Naive thymus-derived CD8-positive, alpha-beta T cell (primary cell): Measurements from ENCODE around the gene AMIGO1. TPM values are rescaled to one million over a fixed set of nuclear protein-coding genes. Genes with fewer than 3 reads are reported as not detected.
A peak's percentile ranks its signal among the peaks of the same experiment; 100 is the strongest.

Experiments
- ATAC-seq, 2 donors: fragments of 150-1000 bp; cut with Tn5 transposase in 1 of 2; sonication (Bioruptor Pico), chemical (Tn5 transposase) in 1 of 2; 1 replicate in 1 of 2; 2 replicates in 1 of 2; pipeline ENCODE4 v1.10.0; 2021; ENCODE audit warnings: mild to moderate bottlenecking in 2 of 2, moderate library complexity in 2 of 2
- POLR2A ChIA-PET: fragments of 350-600 bp; sonication (Branson Sonifier 250); formaldehyde crosslinking; loops from one replicate; lab custom pipeline; 2021; ENCODE audit warnings: antibody characterized with exemption; lab: Charles Lee
- DNase-seq, 10 donors: peaks; one replicate each; pipeline versions ENCODE4 v3.0.0 to v3.0.0-alpha.2; 2020 to 2022
- H3K27ac Mint-ChIP-seq, 10 donors: one replicate each; pipeline ENCODE4 v1.8.0; 2020 to 2022; ENCODE audit warnings: mild to moderate bottlenecking in 10 of 10, mixed read lengths in 10 of 10, moderate library complexity in 4 of 10, inconsistent platforms in 1 of 10
- H3K27me3 Mint-ChIP-seq, 5 donors: one replicate each; pipeline ENCODE4 v1.8.0; 2021 to 2022; ENCODE audit warnings: mixed read lengths in 5 of 5
- H3K36me3 Mint-ChIP-seq, 3 donors: one replicate each; pipeline ENCODE4 v1.8.0; 2020 to 2022; ENCODE audit warnings: mixed read lengths in 3 of 3, mild to moderate bottlenecking in 2 of 3, inconsistent platforms in 1 of 3
- H3K4me1 Mint-ChIP-seq, 4 donors: one replicate each; pipeline ENCODE4 v1.8.0; 2021 to 2022; ENCODE audit warnings: mixed read lengths in 4 of 4
- H3K4me3 Mint-ChIP-seq, 10 donors: one replicate each; pipeline ENCODE4 v1.8.0; 2020 to 2022; ENCODE audit warnings: mild to moderate bottlenecking in 10 of 10, mixed read lengths in 10 of 10, moderate library complexity in 6 of 10, inconsistent platforms in 1 of 10
- H3K9me3 Mint-ChIP-seq, 9 donors: one replicate each; pipeline ENCODE4 v1.8.0; 2020 to 2022; ENCODE audit warnings: mixed read lengths in 9 of 9, mild to moderate bottlenecking in 3 of 9, inconsistent platforms in 1 of 9, moderate library complexity in 1 of 9
- polyA plus RNA-seq, 3 donors: library from polyadenylated mRNA; unstranded; fragments of 300-500 nt; fragmentation: Illumina TruSeq; gene quantifications; one replicate each; pipeline ENCODE4 v1.2.3, GENCODE V29; 2021
- total RNA-seq, 8 experiments: library from RNA in 2 of 8; stranded (reverse) in 2 of 8; gene quantifications; one replicate each; pipeline ENCODE4 v1.2.3 and lab custom pipeline; 2021 to 2026

AMIGO1 gene
- total and polyA plus RNA-seq, 5 experiments from 2014 or later = 17.8 to 42.2 (median 32.8) TPM

GRCh38 chr1:109499081-109499480 lies 10.4 kb downstream of the AMIGO1 start:
- Mint-ChIP-seq H3K4me3 (peak overlapping the region; percentile 45 to 96 (median 84)), H3K27ac (peak overlapping the region; percentile 92 to 99 (median 98)), H3K9me3 (no peaks in the 10 kb centered on the region), H3K36me3 (peaks cover 0 to 36% (median 7%) of the 10 kb centered on the region in 3 donors), H3K27me3 (no peaks in the 10 kb centered on the region), H3K4me1 (peaks cover 45 to 94% (median 91%) of the 10 kb centered on the region in 4 donors)
- DNase-seq (no peak), ATAC-seq (no peak)
- POLR2A ChIA-PET = interaction anchor here (0.6 to 22.6 kb wide), 9 partner anchors 3 to 254 kb away, joined by 3 to 462 read pairs (median 4); partner anchors contain the start of genes AMIGO1, ATXN7L2, CYB561D1 and GNAI3

- peaks cover 0 to 36% (median 7%) of the 10 kb centered on the region in 3 donors for H3K36me3 Mint-ChIP-seq
- peak in 6 of 10 donors; percentile 26 to 50 (median 45) for DNase-seq
These were observed 11.2 kb downstream of the AMIGO1 start for GRCh38 chr1:109498161-109498801.

GRCh38 chr1:109497449-109498160 lies 11.9 kb downstream of the AMIGO1 start:
- POLR2A ChIA-PET = interaction anchor here (0.5 to 22.6 kb wide), 6 partner anchors 1 to 398 kb away, joined by 3 to 462 read pairs (median 172); partner anchors contain the start of genes AMIGO1, ATXN7L2, CYB561D1 and GPR61
- peak overlapping the region; percentile 77 to 99 (median 92) for H3K27ac Mint-ChIP-seq
- no peaks in the 10 kb centered on the region for H3K27me3 Mint-ChIP-seq
- H3K36me3 Mint-ChIP-seq = peaks cover 0 to 36% (median 4%) of the 10 kb centered on the region in 3 donors
- DNase-seq (no peak), ATAC-seq (no peak)
- H3K9me3 Mint-ChIP-seq = no peaks in the 10 kb centered on the region
- H3K4me1 Mint-ChIP-seq = peaks cover 38 to 90% (median 88%) of the 10 kb centered on the region in 4 donors
- H3K4me3 Mint-ChIP-seq = peak overlapping the region; percentile 45 to 96 (median 75)

More at GRCh38 chr1:109498161-109498801, 11.2 kb downstream of the AMIGO1 start:
- POLR2A ChIA-PET = interaction anchor here (0.5 to 22.6 kb wide), 9 partner anchors 2 to 398 kb away, joined by 3 to 462 read pairs (median 4); partner anchors contain the start of genes AMIGO1, ATXN7L2, CYB561D1 and GNAI3
- H3K9me3 Mint-ChIP-seq = no peaks in the 10 kb centered on the region
- peak overlapping the region; percentile 77 to 99 (median 92) for H3K27ac Mint-ChIP-seq
- ATAC-seq = no peak
- H3K4me3 Mint-ChIP-seq = peak overlapping the region; percentile 57 to 96 (median 75)
- no peaks in the 10 kb centered on the region for H3K27me3 Mint-ChIP-seq
- H3K4me1 Mint-ChIP-seq = peaks cover 43 to 94% (median 92%) of the 10 kb centered on the region in 4 donors

GRCh38 chr1:109495738-109496137 lies 13.8 kb downstream of the AMIGO1 start:
- H3K4me3 Mint-ChIP-seq = peak overlapping the region; percentile 92 to 99 (median 96)
- H3K27me3 Mint-ChIP-seq = no peaks in the 10 kb centered on the region
- ATAC-seq (no peak), DNase-seq (peak in 1 of 10 donors; percentile 52)
- H3K9me3 Mint-ChIP-seq = no peaks in the 10 kb centered on the region
- POLR2A ChIA-PET = interaction anchor here (1.6 to 22.6 kb wide), 3 partner anchors 8 to 38 kb away, joined by 5 to 462 read pairs (median 337); partner anchors contain the start of genes AMIGO1 and GPR61
- peaks cover 0 to 35% (median 3%) of the 10 kb centered on the region in 3 donors for H3K36me3 Mint-ChIP-seq
- H3K4me1 Mint-ChIP-seq = peaks cover 33 to 73% (median 72%) of the 10 kb centered on the region in 4 donors
- peak overlapping the region; percentile 14 to 97 (median 86) for H3K27ac Mint-ChIP-seq

- peaks cover 30 to 61% (median 58%) of the 10 kb centered on the region in 4 donors for H3K4me1 Mint-ChIP-seq
- peak within 1 kb of the TSS; percentile 92 to 99 (median 96) for H3K4me3 Mint-ChIP-seq
- peaks cover 0 to 33% (median 3%) of the 10 kb centered on the region in 3 donors for H3K36me3 Mint-ChIP-seq
- H3K9me3 Mint-ChIP-seq = no peaks in the 10 kb centered on the region
- DNase-seq = peak; percentile 82 to 97 (median 91)
- H3K27me3 Mint-ChIP-seq = no peaks in the 10 kb centered on the region
- POLR2A ChIA-PET = interaction anchor here (0.9 to 22.6 kb wide), 8 partner anchors 9 to 490 kb away, joined by 3 to 462 read pairs (median 8); partner anchors contain the start of genes AHCYL1, AMIGO1, ATXN7L2 and GPR61
- ATAC-seq = peak; percentile 86 to 90
- H3K27ac Mint-ChIP-seq = peak within 1 kb of the TSS; percentile 78 to 97 (median 91)
These were observed 15.6 kb downstream of the AMIGO1 start, which contains the start of gene CYB561D1 for GRCh38 chr1:109493805-109494539. TSS of gene CYB561D1 (plus strand) at chr1:109494094. CDS start at chr1:109494140, 46 bp downstream.

- Mint-ChIP-seq H3K9me3 (no peaks in the 10 kb centered on the region), H3K4me1 (peaks cover 30 to 56% (median 52%) of the 10 kb centered on the region in 4 donors), H3K4me3 (peak overlapping the region in 9 of 10 donors; percentile 92 to 99 (median 95)), H3K27ac (peak overlapping the region in 3 of 10 donors; percentile 89 to 97 (median 92)), H3K27me3 (no peaks in the 10 kb centered on the region), H3K36me3 (peaks cover 0 to 33% (median 3%) of the 10 kb centered on the region in 3 donors)
- DNase-seq (peak in 1 of 10 donors; percentile 28), ATAC-seq (no peak)
- POLR2A ChIA-PET = interaction anchor here (1.2 to 22.6 kb wide), 7 partner anchors 9 to 491 kb away, joined by 3 to 462 read pairs (median 11); partner anchors contain the start of genes AHCYL1, AMIGO1, ATXN7L2 and GPR61
These were observed 16.3 kb downstream of the AMIGO1 start for GRCh38 chr1:109493227-109493626.

- peaks cover 0 to 37% (median 3%) of the 10 kb centered on the region in 3 donors for H3K36me3 Mint-ChIP-seq
- DNase-seq (no peak), ATAC-seq (no peak)
- POLR2A ChIA-PET = interaction anchor here (1.2 to 22.6 kb wide), 6 partner anchors 8 to 492 kb away, joined by 3 to 462 read pairs (median 19); partner anchors contain the start of genes AHCYL1, AMIGO1, ATXN7L2 and GPR61
- H3K9me3 Mint-ChIP-seq = no peaks in the 10 kb centered on the region
- peaks cover 26 to 51% (median 47%) of the 10 kb centered on the region in 4 donors for H3K4me1 Mint-ChIP-seq
- peak overlapping the region in 6 of 10 donors; percentile 13 to 54 (median 26) for H3K4me3 Mint-ChIP-seq
- no peaks in the 10 kb centered on the region for H3K27me3 Mint-ChIP-seq
- H3K27ac Mint-ChIP-seq = peak overlapping the region in 4 of 10 donors; percentile 14 to 75 (median 34)
These were observed 16.7 kb downstream of the AMIGO1 start for GRCh38 chr1:109492779-109493178.

GRCh38 chr1:109491372-109491771 lies 18.2 kb downstream of the AMIGO1 start:
- H3K4me1 Mint-ChIP-seq = peaks cover 20 to 44% (median 36%) of the 10 kb centered on the region in 4 donors
- DNase-seq (no peak), ATAC-seq (no peak)
- POLR2A ChIA-PET = interaction anchor here (1.1 to 22.6 kb wide), 3 partner anchors 17 to 66 kb away, joined by 4 to 462 read pairs (median 337); partner anchors contain the start of genes AMIGO1, GPR61 and PSMA5
- H3K27ac Mint-ChIP-seq = peak overlapping the region in 1 of 10 donors; percentile 27
- no peaks in the 10 kb centered on the region for H3K27me3 Mint-ChIP-seq
- H3K36me3 Mint-ChIP-seq = peaks cover 0 to 29% (median 0%) of the 10 kb centered on the region in 3 donors
- H3K9me3 Mint-ChIP-seq = no peaks in the 10 kb centered on the region
- peak overlapping the region in 1 of 10 donors; percentile 18 for H3K4me3 Mint-ChIP-seq

GRCh38 chr1:109490934-109491302 lies 18.6 kb downstream of the AMIGO1 start:
- POLR2A ChIA-PET = interaction anchor here (0.8 to 22.6 kb wide), 4 partner anchors 18 to 391 kb away, joined by 3 to 462 read pairs (median 170); partner anchors contain the start of genes AMIGO1, GPR61 and PSMA5
- Mint-ChIP-seq H3K27me3 (no peaks in the 10 kb centered on the region), H3K4me1 (peaks cover 16 to 42% (median 34%) of the 10 kb centered on the region in 4 donors), H3K4me3 (peak overlapping the region in 2 of 10 donors; percentile 30 to 75), H3K36me3 (peaks cover 0 to 26% (median 0%) of the 10 kb centered on the region in 3 donors), H3K27ac (peak overlapping the region in 3 of 10 donors; percentile 19 to 56 (median 41)), H3K9me3 (no peaks in the 10 kb centered on the region)
- ATAC-seq = no peak
- DNase-seq = no peak

GRCh38 chr1:109490029-109490933 lies 19.2 kb downstream of the AMIGO1 start:
- no peaks in the 10 kb centered on the region for H3K9me3 Mint-ChIP-seq
- peak overlapping the region in 2 of 10 donors; percentile 30 to 75 for H3K4me3 Mint-ChIP-seq
- H3K27me3 Mint-ChIP-seq = no peaks in the 10 kb centered on the region
- POLR2A ChIA-PET = interaction anchor here (0.8 to 22.6 kb wide), 5 partner anchors 18 to 390 kb away, joined by 3 to 462 read pairs (median 4); partner anchors contain the start of genes AMIGO1, GNAI3, GPR61 and PSMA5
- peak overlapping the region in 3 of 10 donors; percentile 19 to 56 (median 41) for H3K27ac Mint-ChIP-seq
- peaks cover 12 to 41% (median 31%) of the 10 kb centered on the region in 4 donors for H3K4me1 Mint-ChIP-seq
- peaks cover 0 to 21% (median 0%) of the 10 kb centered on the region in 3 donors for H3K36me3 Mint-ChIP-seq
- peak; percentile 19 to 24 for ATAC-seq
- DNase-seq = peak; percentile 46 to 83 (median 70)
